GM19328 (cell line): Measurements from ENCODE around the gene TLN1.
A peak's percentile ranks its signal among the peaks of the same experiment; 100 is the strongest.

ENCODE experiments used
- ATAC-seq: cut with Tn5 transposase; IDR thresholded peaks from one replicate; pipeline ENCODE4 v1.9.1; 2021; ENCODE audit warnings: mild to moderate bottlenecking, moderate library complexity; ENCODE audit not compliant: unreplicated experiment

Gene TLN1

DNA sequence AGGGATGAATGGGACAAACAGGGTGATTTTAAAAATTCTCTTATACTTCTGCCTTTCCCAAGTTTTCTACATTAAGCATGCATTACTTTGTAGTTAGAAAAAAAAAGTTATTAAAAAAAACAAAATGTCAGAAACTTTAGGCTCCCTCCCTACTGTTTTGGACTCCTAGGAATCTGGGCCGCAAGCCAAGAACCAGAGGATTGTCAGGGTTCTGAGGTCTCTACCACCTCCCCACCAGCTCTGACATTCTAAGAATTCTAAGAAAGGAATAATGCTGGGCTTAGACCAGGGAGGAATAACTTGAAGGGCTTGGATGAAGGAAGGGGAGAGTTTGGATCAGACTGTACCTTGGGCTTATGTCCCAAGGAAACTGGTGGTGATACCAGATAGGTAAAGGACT lies 66.0 kb downstream of the TLN1 start:
- no peak for ATAC-seq

DNA sequence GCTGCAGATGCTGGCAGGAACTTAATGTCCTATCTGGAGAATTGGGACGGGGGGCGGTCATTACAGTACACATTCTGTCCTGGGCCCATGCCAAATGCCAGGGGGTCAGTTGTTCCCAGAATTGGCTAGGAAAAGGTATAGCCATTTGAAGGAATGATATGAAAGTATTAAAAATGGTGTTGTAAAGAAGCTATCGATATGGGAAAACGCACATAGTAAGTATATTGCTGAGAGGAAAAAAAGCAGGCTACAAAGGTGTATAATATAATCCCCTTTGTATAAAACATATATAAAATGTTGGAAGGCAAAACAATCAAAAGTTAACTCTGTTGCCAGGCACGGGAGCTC lies 66.5 kb downstream of the TLN1 start:
- no peak for ATAC-seq

DNA sequence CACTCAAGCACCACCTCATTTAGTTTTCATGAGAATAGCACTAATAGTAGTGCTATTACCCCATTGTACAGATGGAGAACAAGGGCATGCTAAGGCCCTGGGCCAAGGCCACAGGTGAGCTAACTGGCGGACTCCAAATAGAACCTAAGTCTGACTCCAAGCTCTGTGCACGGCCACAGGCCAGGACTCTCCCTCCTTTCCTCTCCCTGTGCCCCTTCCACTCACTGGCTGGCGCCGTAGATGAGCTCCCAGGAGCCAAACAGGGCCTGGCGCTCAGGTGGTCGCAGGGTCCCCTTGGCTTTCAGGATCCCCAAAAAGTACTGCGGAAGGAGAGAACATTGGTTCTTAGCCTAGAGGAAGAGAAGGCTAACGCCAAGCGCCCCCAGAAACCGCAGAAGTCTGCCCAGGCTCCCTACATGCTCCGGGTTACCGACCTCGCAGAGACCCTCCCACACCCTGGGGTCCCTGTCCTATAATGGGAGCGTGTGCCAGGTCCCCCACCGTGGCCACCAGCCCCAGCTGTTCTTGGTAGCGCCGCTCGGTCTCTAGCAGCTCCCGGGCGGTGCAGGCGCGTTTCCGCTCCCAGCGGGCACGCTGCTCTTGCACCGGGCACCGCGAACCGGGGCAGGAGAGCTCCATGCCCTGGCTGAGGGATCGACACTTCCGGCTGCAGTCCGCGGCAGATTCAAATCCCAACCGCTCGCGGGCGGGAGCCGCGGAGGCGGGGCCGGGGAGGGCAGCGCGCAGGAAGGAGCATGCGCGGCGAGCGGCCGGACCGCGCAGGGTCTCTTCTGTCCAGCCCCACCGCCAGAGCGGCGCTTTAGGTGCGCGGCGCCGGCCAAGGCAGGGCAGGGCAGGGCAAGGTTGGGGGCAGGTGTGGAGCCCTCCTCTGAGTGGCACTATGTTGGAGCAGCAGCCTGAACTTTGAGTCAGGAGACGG lies 67.2 kb downstream of the TLN1 start, which contains the start of gene ARHGEF39:
TSS of gene ARHGEF39 (minus strand) at position 665 of the 940 bp plus-strand sequence. CDS start at position 639, 26 bp downstream.
- peak; percentile 57 for ATAC-seq

DNA sequence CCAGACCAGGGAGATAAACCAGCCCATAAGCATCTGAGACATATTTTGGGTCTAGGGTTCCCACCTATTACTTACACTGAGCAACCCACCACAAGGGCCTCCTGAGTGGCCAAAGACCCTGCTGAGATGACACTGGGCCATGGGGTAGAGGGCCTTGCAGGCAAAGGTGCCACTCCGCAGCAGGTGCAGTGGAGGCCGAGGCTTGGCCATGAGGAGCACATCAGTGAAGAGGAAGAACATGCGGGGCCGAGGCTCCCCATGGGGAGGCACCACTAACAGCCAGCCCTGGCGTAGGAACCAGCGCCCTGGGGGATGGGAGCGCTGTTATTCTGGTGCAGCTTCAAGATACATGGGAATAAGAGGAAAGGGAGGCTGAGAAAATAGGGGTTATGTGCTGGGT lies 69.6 kb downstream of the TLN1 start:
- ATAC-seq: no peak

DNA sequence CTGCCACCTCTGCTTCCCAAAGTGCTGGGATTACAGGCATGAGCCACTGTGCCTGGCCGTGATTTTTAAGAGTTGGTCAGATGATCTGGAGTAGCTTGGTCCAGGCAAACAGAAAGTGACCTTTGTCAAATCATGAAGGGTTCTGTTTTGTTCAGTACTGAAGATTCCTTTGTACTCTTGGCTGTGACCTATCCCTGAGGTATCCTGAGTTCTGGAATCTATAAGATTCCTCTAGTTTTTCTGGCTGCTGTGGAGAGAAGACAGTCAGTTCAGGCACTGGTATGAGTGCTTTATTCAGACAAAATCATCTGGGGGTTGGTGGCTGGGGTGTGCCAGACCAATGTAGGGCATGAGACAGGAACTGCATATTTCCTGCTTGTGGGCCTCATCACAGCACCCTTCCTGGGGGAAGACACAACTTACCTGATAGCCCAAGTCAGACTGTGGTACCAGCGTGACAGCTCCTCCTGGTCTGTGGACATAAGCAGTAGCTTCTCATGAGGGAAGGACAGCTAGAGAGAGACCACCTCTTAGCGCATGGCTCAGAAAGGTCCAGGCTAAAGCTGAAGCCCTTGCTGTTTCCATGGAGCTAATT lies 70.1 kb downstream of the TLN1 start:
- no peak for ATAC-seq

DNA sequence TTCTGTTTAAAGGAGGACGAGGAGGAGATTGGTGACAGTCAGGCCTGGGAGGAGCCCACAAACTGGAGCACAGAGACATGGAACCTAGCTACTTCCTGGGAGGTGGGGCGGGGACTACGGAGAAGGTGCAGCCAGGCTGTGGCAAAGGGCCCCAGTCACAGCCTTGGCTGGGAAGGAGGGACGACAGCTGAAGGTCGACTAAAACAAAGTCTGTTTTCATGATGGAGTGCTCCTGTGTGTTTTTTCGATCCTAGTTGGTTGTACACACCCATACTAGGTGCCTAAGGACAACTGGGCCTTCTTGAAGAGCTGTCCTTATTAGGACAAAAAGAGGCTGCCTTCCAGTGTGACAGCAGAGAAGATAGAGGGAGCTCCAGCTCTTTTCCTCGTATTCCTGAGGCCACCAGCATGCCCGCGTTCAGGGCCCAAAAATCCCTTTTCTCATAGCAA lies 71.0 kb downstream of the TLN1 start:
- no peak for ATAC-seq

DNA sequence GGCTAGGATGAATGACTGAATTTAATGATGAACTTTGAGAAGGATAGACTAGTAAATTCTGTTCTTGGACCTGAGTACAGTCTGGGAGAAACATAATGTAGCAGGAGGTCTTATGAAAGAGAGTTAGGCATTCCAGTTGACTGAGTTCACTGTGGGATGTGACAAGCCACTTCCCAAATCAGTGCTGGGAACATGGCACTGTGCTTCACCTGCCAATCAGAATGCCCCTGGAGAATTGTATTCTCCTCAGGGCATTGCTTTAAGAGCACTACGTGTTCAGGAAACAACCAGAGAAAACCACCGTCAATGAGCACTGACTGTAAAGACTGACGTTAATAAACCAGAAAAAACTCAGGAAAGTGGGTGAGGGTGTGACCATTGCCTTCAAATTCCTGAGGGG lies 72.7 kb downstream of the TLN1 start:
- ATAC-seq: no peak

DNA sequence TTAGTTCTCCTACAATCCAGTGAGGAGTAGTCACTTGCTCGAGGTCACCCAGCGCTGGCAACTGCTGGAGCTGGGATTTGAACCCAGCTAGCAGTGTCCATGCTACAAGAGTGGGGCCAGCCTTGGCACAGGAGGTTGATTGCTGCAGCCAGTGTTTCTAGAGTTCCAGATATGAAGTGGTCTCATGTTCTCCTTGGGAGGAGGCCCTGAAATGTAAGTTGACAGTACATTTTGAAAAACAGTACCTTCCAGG lies 73.1 kb downstream of the TLN1 start:
- no peak for ATAC-seq

DNA sequence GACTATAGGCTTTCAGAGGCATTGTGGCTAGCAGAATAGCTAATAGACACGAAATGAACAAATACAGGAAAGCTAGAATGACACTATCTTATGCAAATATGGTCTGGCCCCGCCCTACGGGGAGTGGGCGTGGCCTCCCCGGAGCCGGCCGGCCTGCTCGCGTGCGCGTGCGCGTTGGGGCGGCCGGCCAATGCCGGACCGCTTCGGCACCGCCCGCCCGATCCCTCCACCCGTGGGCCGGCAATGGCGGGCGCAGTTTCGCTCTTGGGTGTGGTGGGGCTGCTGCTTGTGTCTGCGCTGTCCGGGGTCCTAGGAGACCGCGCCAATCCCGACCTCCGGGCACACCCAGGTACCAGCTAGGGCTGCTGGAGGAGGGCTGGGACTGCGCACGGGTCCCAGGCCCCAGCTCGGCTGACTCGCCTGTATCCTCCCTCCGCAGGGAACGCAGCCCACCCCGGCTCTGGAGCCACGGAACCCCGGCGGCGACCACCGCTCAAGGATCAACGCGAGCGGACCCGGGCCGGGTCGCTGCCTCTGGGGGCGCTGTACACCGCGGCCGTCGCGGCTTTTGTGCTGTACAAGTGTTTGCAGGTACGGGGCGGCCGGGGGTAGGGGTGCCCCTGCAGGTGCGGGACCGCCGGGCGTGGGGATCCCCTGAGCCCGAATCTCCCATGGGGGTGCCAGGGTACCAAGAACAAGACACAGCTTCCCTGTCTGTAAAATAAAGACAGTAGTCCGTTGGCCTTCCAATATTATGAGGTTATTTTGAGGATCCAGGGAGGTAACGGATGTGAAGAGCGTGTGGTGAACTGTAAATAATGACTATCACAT lies 73.6 kb downstream of the TLN1 start, which contains the start of gene CCDC107:
TSS of gene CCDC107 (plus strand) at position 156 of the 831 bp plus-strand sequence. CDS start at position 244, 88 bp downstream.
- peak; percentile 61 for ATAC-seq

DNA sequence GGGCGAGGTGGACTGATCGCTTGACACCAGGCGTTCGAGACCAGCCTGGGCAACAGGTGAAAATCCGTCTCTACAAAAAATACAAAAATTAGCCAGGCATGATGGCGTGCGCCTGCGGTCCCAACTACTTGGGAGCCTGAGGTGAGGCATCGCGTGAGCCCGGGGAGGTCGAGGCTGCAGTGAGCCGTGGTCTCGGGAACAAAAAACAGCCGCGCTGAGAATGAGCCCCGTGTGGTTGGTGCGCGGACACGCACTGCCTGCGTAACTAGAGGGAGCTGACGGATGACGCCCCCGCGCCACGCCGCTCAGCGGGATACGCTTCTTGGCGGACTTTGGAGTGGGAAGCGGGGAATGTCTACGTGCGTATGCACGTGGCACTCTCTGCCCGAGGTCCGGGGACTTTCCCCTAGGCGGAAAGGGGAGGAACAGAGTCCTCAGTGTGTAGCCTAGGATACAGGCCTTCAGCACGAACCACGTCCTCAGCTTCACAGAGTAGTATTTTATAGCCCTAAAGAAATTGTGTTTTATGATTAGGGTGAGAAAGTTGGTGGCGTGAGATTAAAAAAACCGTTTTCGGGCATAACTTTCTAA lies 74.4 kb downstream of the TLN1 start, which contains the start of gene RMRP:
TSS of gene RMRP (minus strand) at position 474 of the 591 bp plus-strand sequence.
- ATAC-seq: peak; percentile 80

DNA sequence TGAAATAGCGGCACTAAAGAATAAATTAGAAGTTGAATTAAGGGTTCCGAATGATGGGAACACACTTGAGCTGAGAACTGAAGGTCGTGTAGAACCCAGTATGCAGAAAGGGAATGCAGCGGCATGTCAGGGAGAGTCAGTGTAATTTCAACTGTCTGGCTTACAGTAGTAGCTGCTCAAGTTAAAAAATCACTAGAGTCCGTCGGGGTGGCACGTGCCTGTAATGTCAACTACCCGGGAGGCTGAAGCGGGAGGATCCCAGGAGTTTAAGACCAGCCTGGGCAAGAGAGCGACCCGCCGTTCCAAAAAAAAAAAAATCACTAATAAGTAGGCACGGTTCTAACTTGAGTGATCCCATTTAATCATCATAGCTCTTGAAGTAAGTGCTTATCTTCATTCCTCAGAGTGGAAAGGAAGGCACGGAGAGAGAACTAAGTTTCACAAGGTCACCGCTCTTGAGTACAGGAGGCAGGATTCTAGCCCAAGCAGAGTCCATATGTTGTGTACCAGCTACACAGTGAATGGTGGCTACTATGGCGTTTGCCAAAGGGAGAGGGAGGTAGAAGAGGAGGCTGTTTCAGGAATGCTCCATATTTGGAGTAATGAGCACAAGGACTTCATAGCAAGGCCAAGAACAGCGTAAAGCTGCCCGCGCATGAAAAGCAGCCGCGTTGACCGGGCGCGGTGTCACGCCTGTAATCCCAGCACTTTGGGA lies 75.0 kb downstream of the TLN1 start:
- no peak for ATAC-seq

DNA sequence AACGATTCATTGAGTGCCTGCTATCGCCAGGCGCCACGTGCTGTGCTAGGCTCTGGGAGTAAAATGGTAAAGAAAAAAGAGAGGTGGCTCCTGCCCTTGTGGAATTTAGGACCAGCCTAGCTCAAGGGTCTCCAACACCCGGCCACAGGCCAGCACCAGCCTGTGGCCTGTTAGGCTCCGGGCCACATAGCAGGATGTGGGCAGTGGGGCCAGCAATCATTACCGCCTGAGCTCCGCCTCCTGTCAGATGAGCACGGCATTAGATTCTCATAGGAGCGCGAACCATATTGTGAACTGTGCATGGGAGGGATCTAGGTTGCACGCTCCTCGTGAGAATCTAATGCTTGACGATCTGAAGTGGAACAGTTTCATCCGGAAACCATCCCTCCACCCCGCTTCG lies 75.6 kb downstream of the TLN1 start:
- ATAC-seq: no peak

DNA sequence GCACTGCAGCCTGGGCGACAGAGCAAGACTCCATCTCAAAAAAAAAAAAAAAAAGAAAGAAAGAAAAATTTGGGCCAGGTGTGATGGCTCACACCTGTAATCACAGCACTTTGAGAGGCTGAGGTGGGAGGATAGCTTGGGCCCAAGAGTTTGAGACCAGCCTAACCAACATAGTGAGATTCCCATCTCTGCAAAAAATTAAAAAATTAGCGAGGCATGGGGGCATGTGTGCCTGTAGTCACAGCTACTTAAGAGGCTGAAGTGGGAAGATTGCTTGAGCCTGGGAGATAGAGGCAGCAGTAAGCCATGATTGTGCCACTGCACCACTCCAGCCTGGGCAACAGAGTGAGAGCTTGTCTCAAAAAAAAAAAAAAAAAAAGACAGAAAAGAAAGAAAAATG lies 78.4 kb downstream of the TLN1 start:
- no peak for ATAC-seq

DNA sequence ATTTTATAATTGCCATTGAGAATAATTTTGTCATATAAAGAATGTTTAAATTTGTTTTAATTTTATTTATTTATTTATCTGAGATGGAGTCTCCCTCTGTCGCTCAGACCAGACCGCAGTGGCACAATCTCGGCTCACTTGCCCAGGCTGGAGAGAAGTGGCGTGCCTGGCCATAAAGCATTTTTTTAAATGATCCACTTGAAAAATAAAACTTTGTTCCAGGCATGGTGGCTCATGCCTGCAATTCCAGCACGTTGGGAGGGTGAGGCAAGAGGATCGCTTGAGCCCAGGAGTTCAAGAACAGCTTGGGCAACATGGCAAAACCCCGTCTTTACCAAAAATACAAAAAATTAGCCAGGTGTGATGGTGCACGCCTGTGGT lies 79.2 kb downstream of the TLN1 start:
- ATAC-seq: no peak

DNA sequence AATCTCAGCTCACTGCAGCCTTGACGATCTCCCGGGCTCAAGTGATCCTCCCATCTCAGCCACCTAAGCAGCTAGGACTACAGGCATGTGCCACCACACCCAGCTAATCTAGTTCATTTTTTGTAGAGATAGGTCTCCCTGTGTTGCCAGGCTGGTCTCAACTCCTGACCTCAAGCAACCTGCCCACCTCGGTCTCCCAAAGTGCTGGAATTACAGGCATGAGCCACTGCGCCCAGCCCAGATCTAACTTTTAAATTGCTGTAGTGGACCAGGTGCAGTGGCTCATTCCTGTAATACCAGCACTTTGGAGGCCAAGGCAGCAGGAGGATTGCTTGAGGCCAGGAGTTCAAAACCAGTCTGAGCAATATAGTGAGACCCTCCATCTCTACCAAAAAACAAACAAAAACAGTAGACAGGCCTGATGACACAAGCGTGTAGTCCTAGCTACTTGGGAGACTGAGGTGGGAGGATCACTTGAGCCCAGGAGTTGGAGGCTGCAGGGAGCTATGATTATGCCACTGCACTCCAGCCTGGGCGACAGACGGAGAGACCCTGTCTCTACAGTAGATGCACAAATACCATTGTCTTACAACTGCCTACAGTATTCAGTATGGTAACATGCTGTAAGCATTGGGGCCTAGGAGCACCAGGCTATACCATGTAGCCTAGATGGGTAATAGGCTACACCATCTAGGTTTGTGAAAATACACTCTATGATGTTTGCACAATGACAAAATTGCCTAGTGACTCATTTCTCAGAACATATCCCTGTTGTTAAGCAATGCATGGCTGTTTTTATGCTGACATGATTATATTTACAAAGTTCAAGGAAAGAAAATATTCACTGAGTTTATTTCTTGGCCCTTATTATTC lies 79.8 kb downstream of the TLN1 start:
- ATAC-seq: no peak

DNA sequence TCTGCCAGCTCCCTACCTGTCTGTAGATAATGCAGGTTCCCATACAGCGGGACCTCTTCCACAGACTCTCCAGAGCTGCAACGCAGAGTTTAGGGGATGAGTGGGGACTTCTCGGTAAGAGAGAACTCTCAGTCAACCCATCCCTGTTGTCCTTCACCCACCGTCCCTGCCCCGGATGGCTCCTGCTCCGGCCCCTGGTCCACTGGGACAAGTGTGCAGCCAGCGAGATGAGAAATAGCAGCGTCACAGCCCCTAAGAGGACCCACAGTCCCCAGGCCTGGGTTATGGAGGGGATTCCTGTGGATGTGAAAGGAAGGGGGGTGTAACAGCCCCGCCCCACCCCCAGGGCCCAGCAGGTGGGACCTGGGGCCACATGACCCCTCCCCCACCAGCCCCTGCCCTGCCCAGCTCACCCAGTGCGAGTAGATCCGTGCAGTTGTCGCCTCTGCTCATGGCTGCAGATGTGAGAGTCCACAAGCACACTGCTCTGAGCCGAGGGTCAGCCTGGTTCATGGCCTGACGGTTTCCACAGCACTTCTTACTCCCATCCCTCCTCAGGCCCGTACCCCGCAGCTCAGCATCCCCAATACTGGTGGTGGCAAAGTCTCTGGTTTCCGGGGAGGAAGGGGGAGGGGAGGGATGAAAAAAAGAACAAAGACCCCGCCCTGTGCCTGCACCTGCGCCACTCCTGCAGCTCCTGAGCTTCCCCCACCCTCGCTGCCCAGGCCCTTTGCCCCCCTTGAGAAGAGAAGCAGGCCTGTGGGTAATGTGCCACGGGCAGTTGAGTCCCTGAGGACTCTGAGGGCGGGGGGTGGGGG lies 81.4 kb downstream of the TLN1 start, which contains the start of gene SIT1:
TSS of gene SIT1 (minus strand) at position 591 of the 818 bp plus-strand sequence. CDS start at position 513, 78 bp downstream.
- no peak for ATAC-seq

DNA sequence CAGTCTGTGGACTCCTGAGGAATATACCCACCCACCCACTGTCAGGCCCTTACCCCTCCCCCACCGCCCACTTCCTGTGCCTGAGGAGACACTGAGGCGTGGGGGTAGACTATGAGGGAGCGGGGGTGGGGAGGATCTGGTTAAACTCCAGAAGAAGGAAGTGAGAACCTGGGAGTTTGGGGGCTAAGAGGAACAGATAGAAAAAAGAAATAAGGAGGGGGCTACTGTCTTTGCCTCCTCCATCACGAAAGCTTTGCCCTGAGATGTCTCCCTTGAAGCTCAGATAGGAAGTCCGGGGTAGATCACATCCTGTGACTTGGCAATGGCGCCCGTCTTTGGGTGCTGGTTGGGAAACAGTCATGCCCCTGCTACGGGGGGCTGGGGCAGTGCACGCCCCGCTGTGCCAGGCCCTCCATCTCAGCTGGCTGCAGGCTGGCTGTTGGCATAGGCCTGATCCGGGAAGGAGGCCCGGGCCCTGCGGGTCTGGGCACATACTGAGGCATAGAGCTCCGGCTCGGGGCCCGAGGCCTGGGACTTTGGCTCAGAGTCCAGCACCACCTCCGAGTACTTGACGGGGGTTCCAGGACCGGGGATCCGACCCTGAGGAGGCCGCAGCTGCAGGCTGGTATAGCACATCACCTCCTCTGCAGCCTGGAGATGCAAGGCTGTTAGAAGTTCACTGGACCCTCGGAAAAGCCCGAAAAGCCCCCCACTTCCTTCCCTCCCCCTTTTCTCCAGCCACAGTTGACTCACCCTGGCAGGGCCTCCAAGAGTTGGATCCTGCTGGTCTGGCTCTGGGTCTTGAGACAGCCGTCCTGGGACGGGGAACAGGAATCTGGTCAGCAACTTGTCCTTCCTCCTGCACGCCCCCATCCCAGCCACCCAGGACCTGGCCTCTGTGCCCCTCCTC lies 82.3 kb downstream of the TLN1 start:
- ATAC-seq: no peak
